Large intestine (tissue), 3 donors: ENCODE results near the gene PPP2R1A. TPM values are rescaled to one million over a fixed set of nuclear protein-coding genes. Genes with fewer than 3 reads are reported as not detected.
"Not testable (repeated sequence)": the region's sequence is repeated elsewhere in the genome, so short reads cannot be mapped to it uniquely, and the experiment has no call there.

ENCODE experiments used
- DNase-seq, 2 donors: peaks; one replicate each; pipeline versions ENCODE4 v3.0.0 to v3.0.0-alpha.2; 2013
- H3K27ac ChIP-seq: one replicate; pipeline ENCODE4 v1.5.1; 2013; ENCODE audit warnings: low read length
- H3K27me3 ChIP-seq: 2 replicates; pipeline ENCODE4 v1.6.1; 2013; ENCODE audit warnings: low read length; ENCODE audit not compliant: control insufficient read depth, insufficient read depth
- H3K36me3 ChIP-seq: 2 replicates; pipeline ENCODE4 v1.6.1; 2013; ENCODE audit warnings: low read length; ENCODE audit not compliant: control insufficient read depth, insufficient read depth
- H3K4me1 ChIP-seq: one replicate; pipeline ENCODE4 v1.6.1; 2013; ENCODE audit warnings: low read length; ENCODE audit not compliant: control insufficient read depth, insufficient read depth
- H3K4me3 ChIP-seq: one replicate; pipeline ENCODE4 v1.5.1; 2013; ENCODE audit warnings: low read length
- H3K9me3 ChIP-seq: one replicate; pipeline ENCODE4 v1.6.1; 2013; ENCODE audit warnings: mild to moderate bottlenecking, low read depth, low read length, moderate library complexity; ENCODE audit not compliant: control insufficient read depth
- WGBS: methylation state at CpG from one replicate; pipeline ENCODE4 v1.1.5; 2013; ENCODE audit warnings: low lambda C conversion rate; ENCODE audit not compliant: insufficient coverage; 5-methylcytosine and 5-hydroxymethylcytosine counted together
- polyA plus RNA-seq: library from polyadenylated mRNA; unstranded; fragments of 120-200 nt; gene quantifications from one replicate; pipeline ENCODE4 v1.2.1, GENCODE V29; 2013

The PPP2R1A gene
- polyA plus RNA-seq, 1 donor = 223 TPM

DNA sequence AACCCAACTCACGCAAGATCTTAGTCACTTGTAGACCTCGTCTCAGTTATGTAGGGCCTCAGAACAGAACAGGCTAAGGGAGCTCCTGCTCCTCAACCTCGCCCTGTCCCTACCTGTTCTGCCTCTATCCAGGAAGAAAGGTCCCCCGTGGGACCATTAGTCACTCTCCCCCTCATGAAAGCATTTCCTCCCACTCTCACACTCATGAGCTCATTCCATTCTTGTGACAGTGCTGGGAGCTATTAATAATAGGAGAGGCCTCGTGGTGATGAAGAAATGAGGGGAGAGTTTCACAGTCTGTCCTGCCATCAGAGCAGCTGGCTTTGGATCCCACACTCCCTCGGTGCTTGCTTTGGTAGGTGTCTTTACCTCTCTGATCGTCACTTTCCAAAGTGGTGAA lies 10.2 kb downstream of the PPP2R1A start:
- Histone ChIP-seq H3K9me3 (no peaks in the 10 kb centered on the region), H3K27me3 (no peaks in the 10 kb centered on the region), H3K36me3 (peaks cover 86% of the 10 kb centered on the region), H3K4me3 (no peak overlapping the region), H3K27ac (no peak overlapping the region), H3K4me1 (no peaks in the 10 kb centered on the region)
- no peak for DNase-seq
- WGBS = no CpG with 5 or more reads among the region's 7 CpGs

DNA sequence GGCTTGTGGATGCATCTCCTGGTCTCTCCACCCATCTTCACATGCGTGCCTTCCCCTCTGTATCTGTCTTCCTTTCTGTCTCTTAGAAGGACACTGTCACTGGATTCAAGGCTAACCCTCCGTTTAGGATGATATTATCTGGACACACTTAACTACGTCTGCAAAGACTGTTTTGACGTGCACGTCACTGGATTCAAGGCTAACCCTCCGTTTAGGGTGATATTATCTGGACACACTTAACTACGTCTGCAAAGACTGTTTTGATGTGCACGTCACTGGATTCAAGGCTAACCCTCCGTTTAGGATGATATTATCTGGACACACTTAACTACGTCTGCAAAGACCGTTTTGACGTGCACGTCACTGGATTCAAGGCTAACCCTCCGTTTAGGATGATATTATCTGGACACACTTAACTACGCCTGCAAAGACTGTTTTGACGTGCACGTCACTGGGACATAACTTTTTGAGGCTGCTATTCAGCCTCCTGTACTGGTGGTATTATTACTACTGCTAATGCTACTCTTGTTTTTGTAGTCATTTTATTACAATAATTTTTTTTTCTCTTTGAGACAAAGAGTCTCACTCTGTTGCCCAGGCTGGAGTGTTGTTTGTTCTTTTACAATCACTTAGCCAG lies 11.0 kb downstream of the PPP2R1A start:
- not testable (repeated sequence) for H3K4me3 ChIP-seq, H3K27me3 ChIP-seq, H3K9me3 ChIP-seq, H3K4me1 ChIP-seq, DNase-seq, H3K27ac ChIP-seq
- peaks cover 86% of the 10 kb centered on the region for H3K36me3 ChIP-seq
- no CpG with 5 or more reads among the region's 17 CpGs for WGBS

DNA sequence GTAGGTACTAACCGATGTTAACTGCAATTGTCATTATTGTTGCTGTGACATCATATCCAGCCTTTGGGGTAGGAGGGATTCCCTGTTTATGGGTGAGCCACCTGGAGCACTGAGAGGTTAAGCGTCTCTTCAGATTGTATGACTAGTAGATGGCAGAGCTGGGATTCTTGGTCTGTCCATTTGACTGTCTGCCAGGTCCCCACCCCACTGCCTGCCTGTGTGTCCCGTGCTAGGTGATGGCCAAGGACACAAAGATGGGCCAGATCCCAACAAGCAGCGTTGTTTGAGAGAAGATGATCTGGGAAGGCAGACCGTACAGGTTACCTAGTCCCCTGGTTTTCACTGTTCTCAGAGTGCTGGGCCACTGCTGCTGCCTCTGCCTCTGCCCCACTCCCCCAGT lies 16.6 kb downstream of the PPP2R1A start:
- no peak overlapping the region for H3K27ac ChIP-seq
- DNase-seq = no peak
- peaks cover 88% of the 10 kb centered on the region for H3K36me3 ChIP-seq
- no peak overlapping the region for H3K4me3 ChIP-seq
- H3K27me3 ChIP-seq = no peaks in the 10 kb centered on the region
- H3K9me3 ChIP-seq = no peaks in the 10 kb centered on the region
- WGBS = no CpG with 5 or more reads among the region's 5 CpGs
- no peaks in the 10 kb centered on the region for H3K4me1 ChIP-seq

- peaks cover 85% of the 10 kb centered on the region for H3K36me3 ChIP-seq
- H3K4me1 ChIP-seq = no peaks in the 10 kb centered on the region
- H3K9me3 ChIP-seq = no peaks in the 10 kb centered on the region
- H3K27me3 ChIP-seq = no peaks in the 10 kb centered on the region
- no peak for DNase-seq
- WGBS = 80% methylated on average over 1 of the region's 20 CpGs
- H3K4me3 ChIP-seq = no peak overlapping the region
- no peak overlapping the region for H3K27ac ChIP-seq
Measured at GRCh38 chr19:52211203-52211602, 21.4 kb downstream of the PPP2R1A start.

DNA sequence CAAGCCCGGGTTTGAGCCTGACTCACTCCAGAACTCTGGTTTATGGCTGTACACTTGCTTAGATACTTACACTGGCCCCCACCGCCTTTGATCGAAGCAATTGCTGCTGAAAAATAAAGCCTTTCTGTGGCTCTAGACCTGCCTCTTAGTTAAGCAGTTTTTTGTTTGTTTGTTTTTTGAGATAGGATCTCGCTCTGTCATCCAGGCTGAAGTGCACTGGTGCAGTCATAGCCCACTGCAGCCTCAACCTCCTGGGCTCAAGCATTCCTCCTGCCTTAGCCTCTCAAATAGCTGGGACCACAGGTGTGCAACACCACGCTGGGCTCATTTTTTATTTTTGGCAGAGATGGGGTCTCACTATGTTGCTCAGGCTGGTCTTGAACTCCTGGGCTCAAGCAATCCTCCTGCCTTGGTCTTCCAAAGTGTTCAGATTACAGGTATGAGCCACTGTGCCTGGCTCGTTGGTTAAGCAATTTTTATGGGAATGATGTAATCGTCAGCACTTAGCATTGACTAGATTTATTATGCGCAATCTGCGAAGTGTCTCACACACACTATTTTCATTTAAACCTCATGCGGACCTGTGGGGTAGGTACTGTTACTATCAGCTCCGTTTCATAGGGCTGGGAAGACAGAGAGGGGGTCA lies 22.2 kb downstream of the PPP2R1A start:
- DNase-seq = no peak
- 40% methylated on average over 1 of the region's 11 CpGs for WGBS
- no peaks in the 10 kb centered on the region for H3K27me3 ChIP-seq
- H3K27ac ChIP-seq = no peak overlapping the region
- no peaks in the 10 kb centered on the region for H3K4me1 ChIP-seq
- no peaks in the 10 kb centered on the region for H3K9me3 ChIP-seq
- H3K4me3 ChIP-seq = no peak overlapping the region
- H3K36me3 ChIP-seq = peaks cover 86% of the 10 kb centered on the region

- Histone ChIP-seq H3K9me3 (no peaks in the 10 kb centered on the region), H3K4me1 (no peaks in the 10 kb centered on the region), H3K4me3 (no peak overlapping the region), H3K27me3 (no peaks in the 10 kb centered on the region), H3K27ac (no peak overlapping the region), H3K36me3 (peaks cover 86% of the 10 kb centered on the region)
- no CpG with 5 or more reads among the region's 25 CpGs for WGBS
- DNase-seq = no peak
Measured at GRCh38 chr19:52212572-52213255, 22.9 kb downstream of the PPP2R1A start.

DNA sequence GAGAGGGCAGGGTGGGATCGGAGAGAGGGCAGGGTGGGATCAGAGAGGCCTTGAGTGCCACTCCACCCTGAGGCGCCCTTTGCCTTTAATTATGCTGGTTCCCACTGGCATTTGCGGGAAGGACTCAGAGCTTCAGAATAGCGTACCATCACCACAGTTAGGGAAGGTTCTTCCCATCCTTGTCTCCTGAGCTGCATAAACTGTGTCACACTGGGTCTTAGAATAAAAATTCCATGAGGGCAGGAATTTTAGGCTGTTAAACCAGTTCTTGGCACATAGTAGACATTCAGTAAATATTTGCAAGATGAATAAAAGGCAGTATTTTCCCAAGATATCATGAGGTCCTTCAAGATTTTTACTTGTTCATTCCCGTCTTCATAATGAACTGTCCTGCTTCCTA lies 24.4 kb downstream of the PPP2R1A start:
- Histone ChIP-seq H3K27ac (no peak overlapping the region), H3K9me3 (no peaks in the 10 kb centered on the region), H3K4me1 (no peaks in the 10 kb centered on the region), H3K4me3 (no peak overlapping the region), H3K27me3 (no peaks in the 10 kb centered on the region), H3K36me3 (peaks cover 92% of the 10 kb centered on the region)
- no CpG with 5 or more reads among the region's 5 CpGs for WGBS
- DNase-seq = no peak

DNA sequence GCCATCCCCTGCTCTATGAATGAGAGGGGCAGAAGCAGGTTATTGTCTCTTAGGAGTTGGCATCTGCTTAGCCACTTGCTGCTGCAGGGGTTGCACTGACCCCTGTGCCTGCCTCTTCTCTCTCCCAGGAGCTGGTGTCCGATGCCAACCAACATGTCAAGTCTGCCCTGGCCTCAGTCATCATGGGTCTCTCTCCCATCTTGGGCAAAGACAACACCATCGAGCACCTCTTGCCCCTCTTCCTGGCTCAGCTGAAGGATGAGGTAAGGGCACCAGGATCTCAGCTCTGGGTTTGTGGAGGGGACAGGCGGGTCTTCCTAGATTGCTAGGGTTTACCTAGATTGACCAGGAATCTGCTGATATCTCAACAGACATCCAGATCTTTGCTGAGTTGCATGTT lies 26.5 kb downstream of the PPP2R1A start:
- no peaks in the 10 kb centered on the region for H3K4me1 ChIP-seq
- peaks cover 96% of the 10 kb centered on the region for H3K36me3 ChIP-seq
- no peak overlapping the region for H3K27ac ChIP-seq
- no peaks in the 10 kb centered on the region for H3K27me3 ChIP-seq
- no peak for DNase-seq
- no peaks in the 10 kb centered on the region for H3K9me3 ChIP-seq
- H3K4me3 ChIP-seq = no peak overlapping the region
- no CpG with 5 or more reads among the region's 3 CpGs for WGBS

- WGBS = 75% methylated on average over 2 of the region's 5 CpGs
- no peaks in the 10 kb centered on the region for H3K4me1 ChIP-seq
Measured at GRCh38 chr19:52217576-52217975, 27.7 kb downstream of the PPP2R1A start.

GRCh38 chr19:52219611-52220010 lies 29.8 kb downstream of the PPP2R1A start:
- H3K27me3 ChIP-seq = no peaks in the 10 kb centered on the region
- no peaks in the 10 kb centered on the region for H3K4me1 ChIP-seq
- no peak overlapping the region for H3K4me3 ChIP-seq
- no peak overlapping the region for H3K27ac ChIP-seq
- H3K36me3 ChIP-seq = peaks cover 96% of the 10 kb centered on the region
- WGBS = 100% methylated on average over 3 of the region's 8 CpGs
- DNase-seq = no peak
- H3K9me3 ChIP-seq = no peaks in the 10 kb centered on the region

More at GRCh38 chr19:52217576-52217975, 27.7 kb downstream of the PPP2R1A start:
- Histone ChIP-seq H3K9me3 (no peaks in the 10 kb centered on the region), H3K36me3 (peaks cover 96% of the 10 kb centered on the region), H3K27me3 (no peaks in the 10 kb centered on the region), H3K4me3 (no peak overlapping the region), H3K27ac (no peak overlapping the region)
- DNase-seq = no peak
